Activated naive CD4-positive, alpha-beta T cell treated with anti-CD3 and anti-CD28 coated beads, Interleukin-2, amount 10 ng/mL, durations not matched to agents 7 days and 5 days (primary cell): ENCODE data around the gene QPRT.
A peak's percentile ranks its signal among the peaks of the same experiment; 100 is the strongest.
"Not testable (repeated sequence)": the region's sequence is repeated elsewhere in the genome, so short reads cannot be mapped to it uniquely, and the experiment has no call there.

Source experiments
- CTCF ChIA-PET: fragments of 350-600 bp; sonication (Branson Sonifier 250); formaldehyde crosslinking; loops from one replicate; lab custom pipeline; 2021; ENCODE audit warnings: antibody characterized with exemption; lab: Charles Lee
- DNase-seq: peaks from one replicate; pipeline ENCODE4 v3.0.0-alpha.2; 2020
- H3K27ac Mint-ChIP-seq: one replicate; pipeline ENCODE4 v1.8.0; 2021; ENCODE audit warnings: mild to moderate bottlenecking, moderate library complexity, mixed read lengths
- H3K27me3 Mint-ChIP-seq: one replicate; pipeline ENCODE4 v1.8.0; 2021; ENCODE audit warnings: mild to moderate bottlenecking, mixed read lengths
- H3K36me3 Mint-ChIP-seq: one replicate; pipeline ENCODE4 v1.8.0; 2021; ENCODE audit warnings: mixed read lengths
- H3K4me1 Mint-ChIP-seq: one replicate; pipeline ENCODE4 v1.8.0; 2021; ENCODE audit warnings: mixed read lengths
- H3K4me3 Mint-ChIP-seq: one replicate; pipeline ENCODE4 v1.8.0; 2021; ENCODE audit warnings: mild to moderate bottlenecking, moderate library complexity, mixed read lengths
- H3K9me3 Mint-ChIP-seq: one replicate; pipeline ENCODE4 v1.8.0; 2021; ENCODE audit warnings: mixed read lengths

QPRT gene

DNA sequence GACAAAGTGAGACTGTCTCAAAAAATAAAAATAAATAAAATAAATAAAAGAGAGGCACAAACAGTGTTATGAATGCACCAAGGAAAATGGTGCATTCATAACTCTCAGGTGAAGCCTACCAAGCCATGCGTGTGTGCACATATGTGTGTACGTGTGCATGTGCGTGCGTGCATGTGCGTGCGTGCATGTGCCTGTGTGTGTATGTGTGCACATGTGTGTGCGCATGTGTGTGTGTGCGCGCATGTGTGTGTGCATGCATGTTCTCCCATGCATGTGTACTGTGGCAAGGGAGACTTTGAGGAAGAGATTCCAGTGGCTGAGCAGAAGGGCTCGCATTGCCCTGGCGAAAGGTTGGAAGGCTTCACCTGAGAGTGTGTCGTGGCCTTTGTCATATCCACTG is 11.2 kb upstream of the QPRT start:
- peaks cover 58% of the 10 kb centered on the region for H3K36me3 Mint-ChIP-seq
- no peaks in the 10 kb centered on the region for H3K9me3 Mint-ChIP-seq
- CTCF ChIA-PET: no interaction called here
- H3K27me3 Mint-ChIP-seq: peaks cover 5% of the 10 kb centered on the region
- no peak overlapping the region for H3K27ac Mint-ChIP-seq
- no peak for DNase-seq
- no peak overlapping the region for H3K4me3 Mint-ChIP-seq
- peaks cover 43% of the 10 kb centered on the region for H3K4me1 Mint-ChIP-seq

DNA sequence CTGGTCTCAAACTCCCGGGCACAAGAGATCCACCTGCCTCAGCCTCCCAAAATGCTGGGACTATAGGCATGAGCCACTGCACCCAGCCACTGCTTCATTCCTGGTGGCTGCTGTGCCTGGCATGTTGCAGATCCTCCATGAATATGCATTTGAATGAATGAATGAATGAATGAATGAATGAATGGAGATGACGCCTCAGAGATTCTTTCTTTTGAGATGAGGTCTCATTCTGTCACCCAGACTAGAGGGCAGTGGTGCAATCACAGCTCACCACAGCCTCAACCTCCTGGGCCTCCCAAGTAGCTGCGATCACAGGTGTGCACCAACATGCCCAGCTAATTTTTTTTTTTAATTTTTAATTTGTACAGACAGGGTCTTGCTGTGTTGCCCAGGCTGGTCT is 10.7 kb upstream of the QPRT start:
- DNase-seq: no peak
- peaks cover 43% of the 10 kb centered on the region for H3K4me1 Mint-ChIP-seq
- peaks cover 60% of the 10 kb centered on the region for H3K36me3 Mint-ChIP-seq
- H3K27me3 Mint-ChIP-seq: peaks cover 5% of the 10 kb centered on the region
- no peaks in the 10 kb centered on the region for H3K9me3 Mint-ChIP-seq
- no peak overlapping the region for H3K27ac Mint-ChIP-seq
- CTCF ChIA-PET: no interaction called here
- no peak overlapping the region for H3K4me3 Mint-ChIP-seq

DNA sequence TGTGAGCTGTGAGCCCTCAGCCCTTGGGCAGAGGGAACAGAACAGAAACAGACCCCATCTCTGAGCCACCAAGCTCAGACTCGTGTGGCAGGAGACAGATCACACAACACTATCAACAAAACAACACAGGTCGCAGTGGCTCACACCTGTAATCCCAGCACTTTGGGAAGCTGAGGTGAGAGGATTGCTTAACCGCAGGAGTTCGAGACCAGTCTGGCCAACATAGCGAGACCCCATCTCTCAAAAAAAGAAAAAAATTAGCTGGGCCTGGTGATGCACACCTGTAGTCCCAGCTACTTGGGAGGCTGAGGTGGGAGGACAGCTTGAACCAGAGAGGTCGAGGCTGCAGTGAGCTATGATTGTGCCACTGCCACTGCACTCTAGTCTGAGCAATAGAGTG is 5.5 kb upstream of the QPRT start:
- H3K36me3 Mint-ChIP-seq: peaks cover 28% of the 10 kb centered on the region
- no peak overlapping the region for H3K27ac Mint-ChIP-seq
- H3K4me1 Mint-ChIP-seq: peaks cover 30% of the 10 kb centered on the region
- H3K9me3 Mint-ChIP-seq: no peaks in the 10 kb centered on the region
- no peaks in the 10 kb centered on the region for H3K27me3 Mint-ChIP-seq
- no peak for DNase-seq
- CTCF ChIA-PET: interaction anchor here (0.7 kb wide), 1 partner anchor 227 kb away, joined by 3 read pairs; the partner anchor contains the start of gene ASPHD1
- H3K4me3 Mint-ChIP-seq: no peak overlapping the region

DNA sequence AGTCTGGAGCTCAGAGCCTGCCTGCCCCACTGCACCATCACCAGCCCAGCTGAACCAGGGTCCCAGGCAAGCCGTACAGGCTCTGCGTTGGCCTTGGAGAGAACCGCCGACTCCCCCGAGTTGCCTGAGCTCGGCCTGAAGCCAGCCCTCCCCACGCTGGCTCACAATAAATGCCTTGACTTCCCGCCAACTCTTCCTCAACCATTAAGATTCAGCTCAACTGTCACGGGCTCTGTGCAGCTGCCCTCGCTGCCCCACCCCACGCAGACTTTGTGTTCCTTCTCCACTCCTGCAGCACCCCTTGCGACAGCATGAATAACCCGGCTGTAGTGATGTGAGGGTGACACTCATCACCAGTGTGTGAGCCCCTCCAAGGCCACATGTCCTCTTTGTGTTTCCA is 4.8 kb upstream of the QPRT start:
- Mint-ChIP-seq H3K4me3 (no peak overlapping the region), H3K27ac (peak overlapping the region; percentile 43)
- DNase-seq: no peak

DNA sequence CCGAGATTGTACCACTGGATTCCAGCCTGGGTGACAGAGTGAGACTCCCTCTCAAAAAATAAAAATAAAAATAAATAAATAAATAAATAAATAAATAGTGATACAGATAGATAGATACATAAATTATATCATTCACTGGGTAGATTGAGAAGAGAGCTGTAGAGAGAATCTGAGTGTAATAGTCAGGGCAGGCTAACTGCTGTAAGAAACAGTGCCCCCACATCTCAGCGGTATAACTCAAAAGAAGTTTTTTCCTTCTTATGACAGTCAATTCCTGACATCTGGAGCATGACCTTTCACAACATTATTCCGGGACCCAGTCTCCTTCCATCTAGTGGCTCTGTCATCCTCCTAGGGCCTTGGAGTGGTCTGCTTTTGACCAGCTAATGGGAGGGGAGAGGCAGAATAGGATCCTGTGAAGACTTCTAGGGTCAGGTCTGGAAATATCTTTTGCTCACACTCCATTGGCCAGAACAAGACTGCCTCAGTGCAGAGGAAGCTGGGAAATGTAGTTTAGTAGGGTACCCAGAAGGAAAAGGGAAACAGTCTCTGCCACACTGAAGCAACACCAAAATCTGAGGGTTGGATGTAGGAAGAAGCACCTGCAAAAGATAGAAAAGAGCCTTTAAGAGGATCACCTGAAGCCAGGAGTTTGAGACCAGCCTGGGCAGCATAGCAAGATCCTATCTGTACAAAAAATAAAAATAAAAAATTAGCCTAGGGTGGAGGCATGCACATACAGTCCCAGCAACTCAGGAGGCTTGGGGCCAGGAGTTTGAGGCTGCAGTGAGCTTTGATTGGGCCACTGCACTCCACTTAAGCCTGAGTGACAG is 3.0 kb upstream of the QPRT start:
- Mint-ChIP-seq H3K9me3 (no peaks in the 10 kb centered on the region), H3K36me3 (peaks cover 18% of the 10 kb centered on the region), H3K27ac (no peak overlapping the region), H3K4me1 (peaks cover 40% of the 10 kb centered on the region), H3K4me3 (no peak overlapping the region), H3K27me3 (no peaks in the 10 kb centered on the region)
- DNase-seq: peak; percentile 33
- CTCF ChIA-PET: interaction anchor here (0.8 to 1.1 kb wide), 2 partner anchors 15 to 22 kb away, joined by 3 read pairs; no protein-coding TSS in a partner anchor

More for the DNA sequence above, 4.8 kb upstream of the QPRT start:
- Mint-ChIP-seq H3K9me3 (no peaks in the 10 kb centered on the region), H3K36me3 (peaks cover 26% of the 10 kb centered on the region), H3K27me3 (no peaks in the 10 kb centered on the region), H3K4me1 (peaks cover 32% of the 10 kb centered on the region)
- CTCF ChIA-PET: no interaction called here

DNA sequence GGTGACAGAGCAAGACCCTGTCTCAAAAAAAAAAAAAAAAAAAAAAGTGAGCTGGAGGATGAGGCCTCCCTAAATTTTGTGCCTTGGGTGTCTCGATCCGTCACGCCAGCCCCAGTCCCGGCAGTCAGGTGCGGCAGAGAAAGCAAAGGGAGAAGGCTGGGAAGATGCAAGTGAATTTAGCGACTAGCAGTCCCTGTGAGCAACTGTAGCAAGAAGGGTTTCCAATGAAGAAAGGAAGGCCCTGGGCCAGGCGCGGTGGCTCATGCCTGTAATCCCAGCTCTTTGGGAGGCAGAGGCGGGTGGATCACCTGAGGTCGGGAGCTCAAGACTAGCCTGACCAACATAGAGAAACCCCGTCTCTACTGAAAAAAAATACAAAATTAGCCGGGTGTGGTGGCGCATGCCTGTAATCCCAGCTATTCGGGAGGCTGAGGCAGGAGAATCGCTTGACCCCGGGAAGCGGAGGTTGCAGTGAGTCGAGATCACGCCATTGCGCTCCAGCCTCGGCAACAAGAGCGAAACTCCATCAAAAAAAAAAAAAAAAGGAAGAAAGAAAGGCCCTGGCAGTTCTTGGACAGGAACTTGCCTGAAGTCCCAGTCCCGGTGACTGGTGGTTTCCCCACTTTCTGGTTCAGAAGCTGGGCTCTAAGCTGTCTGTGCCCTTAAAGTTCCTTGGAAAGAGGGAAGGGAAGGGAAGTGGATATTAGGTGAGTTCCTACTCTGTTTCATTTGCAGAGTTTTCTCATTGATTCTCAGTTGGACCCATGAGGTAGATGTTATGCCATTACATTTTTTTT is 1.8 kb upstream of the QPRT start:
- no peak overlapping the region for H3K27ac Mint-ChIP-seq
- no peak for DNase-seq
- no peaks in the 10 kb centered on the region for H3K27me3 Mint-ChIP-seq
- CTCF ChIA-PET: interaction anchor here (0.6 kb wide), 1 partner anchor 235 kb away, joined by 3 read pairs; no protein-coding TSS in a partner anchor
- peaks cover 36% of the 10 kb centered on the region for H3K4me1 Mint-ChIP-seq
- peaks cover 14% of the 10 kb centered on the region for H3K36me3 Mint-ChIP-seq
- no peak overlapping the region for H3K4me3 Mint-ChIP-seq
- no peaks in the 10 kb centered on the region for H3K9me3 Mint-ChIP-seq

DNA sequence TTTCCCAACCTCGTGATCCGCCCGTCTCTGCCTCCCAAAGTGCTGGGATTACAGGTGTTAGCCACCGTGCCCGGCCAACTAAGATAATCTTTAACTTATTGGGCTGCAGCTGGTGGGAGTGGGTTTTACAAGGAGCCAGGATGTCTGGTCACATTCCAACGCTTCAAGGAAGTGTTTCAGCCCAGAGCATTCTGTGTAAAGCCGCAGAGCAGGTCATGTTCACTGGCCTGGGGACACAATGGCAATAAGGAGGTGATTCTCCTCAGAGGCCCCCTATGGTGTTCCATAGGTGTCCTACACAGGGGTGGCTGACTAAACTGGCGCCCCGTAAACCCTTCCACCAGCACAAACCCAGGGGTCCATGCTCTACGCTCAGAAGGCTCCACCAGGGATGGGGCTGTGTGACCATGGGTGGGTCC is 1.2 kb downstream of the QPRT start:
- H3K27ac Mint-ChIP-seq: no peak overlapping the region
- H3K36me3 Mint-ChIP-seq: peaks cover 3% of the 10 kb centered on the region
- no peaks in the 10 kb centered on the region for H3K27me3 Mint-ChIP-seq
- DNase-seq: no peak
- no peak overlapping the region for H3K4me3 Mint-ChIP-seq
- H3K9me3 Mint-ChIP-seq: no peaks in the 10 kb centered on the region
- CTCF ChIA-PET: interaction anchor here (2.2 kb wide), 1 partner anchor 11 kb away, joined by 9 read pairs; no protein-coding TSS in a partner anchor
- H3K4me1 Mint-ChIP-seq: peaks cover 30% of the 10 kb centered on the region

DNA sequence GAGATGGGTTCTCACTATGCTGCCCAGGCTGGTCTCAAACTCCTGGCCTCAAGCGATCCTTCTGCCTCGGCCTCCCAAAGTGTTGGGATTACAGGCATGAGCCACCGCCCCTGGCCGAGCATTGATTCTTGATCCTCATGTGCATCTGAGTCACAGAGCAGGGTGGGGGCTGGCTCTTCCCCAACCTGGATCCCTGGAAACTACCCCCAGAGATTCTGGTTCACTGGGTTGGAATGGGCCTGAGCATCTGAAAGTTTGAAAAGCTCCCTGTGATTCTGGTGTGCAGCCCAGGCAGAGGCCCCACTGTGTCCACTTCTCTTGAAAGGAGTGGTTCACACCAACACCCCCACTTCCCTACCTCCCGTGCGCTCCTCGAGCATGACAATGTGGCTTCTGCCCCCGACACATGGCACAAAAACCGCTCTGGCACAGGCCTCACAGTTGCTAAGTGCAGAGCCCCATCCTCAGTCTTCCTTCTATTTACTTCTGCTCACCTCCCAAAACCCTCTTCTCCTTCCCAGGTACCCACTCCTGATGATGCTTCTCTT is 4.6 kb downstream of the QPRT start:
- CTCF ChIA-PET: no interaction called here
- no peaks in the 10 kb centered on the region for H3K9me3 Mint-ChIP-seq

DNA sequence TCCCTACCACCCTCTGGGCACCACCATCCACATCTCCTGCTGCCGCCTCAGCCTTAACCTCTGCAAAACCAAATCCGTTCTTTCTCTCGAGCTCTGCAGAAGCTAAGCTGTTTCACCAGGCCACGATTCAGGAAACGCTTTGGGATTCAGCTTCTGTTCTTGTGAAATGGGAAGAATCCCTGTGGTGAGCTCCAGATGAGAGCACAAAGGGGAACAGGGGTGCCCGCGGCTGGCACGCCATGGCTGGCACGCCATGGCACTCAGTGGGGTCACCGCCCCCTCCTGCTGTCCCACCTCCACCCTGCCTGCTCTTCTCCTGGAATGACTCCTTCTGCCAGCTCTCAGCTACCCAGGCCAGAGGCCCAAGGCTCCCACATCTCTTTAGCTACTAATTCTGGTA is 5.7 kb downstream of the QPRT start:
- Mint-ChIP-seq H3K27ac (no peak overlapping the region), H3K9me3 (no peaks in the 10 kb centered on the region), H3K27me3 (no peaks in the 10 kb centered on the region), H3K4me1 (peaks cover 30% of the 10 kb centered on the region), H3K4me3 (no peak overlapping the region), H3K36me3 (peaks cover 7% of the 10 kb centered on the region)
- CTCF ChIA-PET: no interaction called here
- no peak for DNase-seq

More for the DNA sequence above, 4.6 kb downstream of the QPRT start:
- Mint-ChIP-seq H3K27me3 (no peaks in the 10 kb centered on the region), H3K27ac (no peak overlapping the region), H3K4me1 (peaks cover 34% of the 10 kb centered on the region), H3K36me3 (peaks cover 7% of the 10 kb centered on the region), H3K4me3 (no peak overlapping the region)
- no peak for DNase-seq

DNA sequence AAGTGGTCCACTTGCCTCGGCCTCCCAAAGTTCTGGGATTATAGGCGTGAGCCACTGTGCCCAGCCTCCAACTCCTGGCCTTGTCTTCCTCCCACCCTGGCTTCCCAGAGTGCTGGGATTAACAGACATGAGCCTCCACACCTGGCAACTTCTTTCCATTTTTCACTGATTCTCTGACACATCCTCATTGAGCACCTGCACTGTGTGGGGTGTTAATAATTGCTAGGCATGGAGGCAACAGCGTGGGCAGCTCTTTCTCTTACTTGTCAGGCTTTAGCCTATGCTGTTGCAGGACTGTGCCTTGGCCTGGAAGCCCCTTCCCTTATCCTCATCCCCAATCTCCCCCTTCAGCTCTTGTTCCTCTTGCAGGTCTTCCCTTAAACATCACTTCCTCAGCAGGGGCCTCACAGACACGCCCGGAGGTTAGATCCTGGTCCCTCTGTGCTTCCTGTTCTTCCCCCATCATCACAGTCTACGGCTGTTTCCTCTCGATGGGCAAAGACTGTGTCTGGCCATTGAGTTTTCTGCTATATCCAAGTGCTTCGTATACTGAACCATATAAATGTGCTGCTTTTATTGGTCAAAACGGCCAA is 7.9 kb downstream of the QPRT start:
- Mint-ChIP-seq H3K27ac (no peak overlapping the region), H3K27me3 (no peaks in the 10 kb centered on the region), H3K9me3 (no peaks in the 10 kb centered on the region), H3K4me1 (peaks cover 27% of the 10 kb centered on the region), H3K4me3 (no peak overlapping the region), H3K36me3 (peaks cover 7% of the 10 kb centered on the region)
- CTCF ChIA-PET: interaction anchor here (0.6 to 1.0 kb wide), 2 partner anchors 147 to 344 kb away, joined by 3 to 4 read pairs; partner anchors contain the start of gene TLCD3B
- no peak for DNase-seq

DNA sequence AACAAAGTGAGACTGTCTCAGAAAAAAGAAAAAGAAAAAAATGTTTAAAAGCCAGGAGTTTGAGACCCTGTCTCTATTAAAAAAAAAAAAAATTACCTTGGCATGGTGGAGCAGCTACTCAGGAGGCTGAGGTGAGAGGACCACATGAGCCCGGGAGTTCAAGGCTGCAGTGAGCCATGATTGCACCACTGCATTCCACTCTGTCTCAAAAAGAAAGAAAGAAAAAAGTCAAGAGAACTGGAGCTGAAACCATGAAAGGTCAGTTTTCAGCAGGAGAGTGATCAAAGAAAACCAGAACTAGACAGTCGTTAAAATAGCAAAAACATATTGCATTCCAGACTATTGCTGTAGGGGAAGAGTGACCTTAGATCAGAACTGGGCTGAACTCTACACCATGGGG is 8.8 kb downstream of the QPRT start:
- H3K4me3 Mint-ChIP-seq: no peak overlapping the region
- H3K4me1 Mint-ChIP-seq: peaks cover 28% of the 10 kb centered on the region
- DNase-seq: no peak
- no peak overlapping the region for H3K27ac Mint-ChIP-seq
- peaks cover 7% of the 10 kb centered on the region for H3K36me3 Mint-ChIP-seq
- CTCF ChIA-PET: interaction anchor here (1.0 kb wide), 1 partner anchor 14 kb away, joined by 4 read pairs; no protein-coding TSS in a partner anchor
- no peaks in the 10 kb centered on the region for H3K27me3 Mint-ChIP-seq
- no peaks in the 10 kb centered on the region for H3K9me3 Mint-ChIP-seq

DNA sequence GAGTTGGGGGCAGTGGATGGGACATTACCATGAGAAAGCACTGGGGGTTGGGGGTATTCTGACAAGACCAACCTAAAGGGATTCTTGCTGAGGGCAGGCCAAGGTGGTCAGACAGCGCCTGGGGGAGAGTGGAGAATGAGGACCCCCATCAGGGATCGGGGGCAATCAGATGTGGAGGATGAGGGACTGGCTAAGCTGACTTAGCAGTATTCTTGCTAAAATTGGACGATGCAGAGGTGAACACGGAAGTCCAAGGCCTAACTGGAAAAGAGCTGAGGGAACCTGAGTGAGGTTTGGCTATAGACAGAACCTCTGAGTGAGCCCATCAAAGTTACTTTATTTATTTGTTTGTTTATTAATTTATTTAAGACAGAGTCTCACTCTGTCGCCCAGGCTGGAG is 9.2 kb downstream of the QPRT start:
- no peak for DNase-seq
- no peaks in the 10 kb centered on the region for H3K9me3 Mint-ChIP-seq
- H3K36me3 Mint-ChIP-seq: peaks cover 7% of the 10 kb centered on the region
- CTCF ChIA-PET: interaction anchor here (1.0 kb wide), 1 partner anchor 14 kb away, joined by 4 read pairs; no protein-coding TSS in a partner anchor
- H3K27ac Mint-ChIP-seq: no peak overlapping the region
- no peaks in the 10 kb centered on the region for H3K27me3 Mint-ChIP-seq
- no peak overlapping the region for H3K4me3 Mint-ChIP-seq
- peaks cover 28% of the 10 kb centered on the region for H3K4me1 Mint-ChIP-seq

DNA sequence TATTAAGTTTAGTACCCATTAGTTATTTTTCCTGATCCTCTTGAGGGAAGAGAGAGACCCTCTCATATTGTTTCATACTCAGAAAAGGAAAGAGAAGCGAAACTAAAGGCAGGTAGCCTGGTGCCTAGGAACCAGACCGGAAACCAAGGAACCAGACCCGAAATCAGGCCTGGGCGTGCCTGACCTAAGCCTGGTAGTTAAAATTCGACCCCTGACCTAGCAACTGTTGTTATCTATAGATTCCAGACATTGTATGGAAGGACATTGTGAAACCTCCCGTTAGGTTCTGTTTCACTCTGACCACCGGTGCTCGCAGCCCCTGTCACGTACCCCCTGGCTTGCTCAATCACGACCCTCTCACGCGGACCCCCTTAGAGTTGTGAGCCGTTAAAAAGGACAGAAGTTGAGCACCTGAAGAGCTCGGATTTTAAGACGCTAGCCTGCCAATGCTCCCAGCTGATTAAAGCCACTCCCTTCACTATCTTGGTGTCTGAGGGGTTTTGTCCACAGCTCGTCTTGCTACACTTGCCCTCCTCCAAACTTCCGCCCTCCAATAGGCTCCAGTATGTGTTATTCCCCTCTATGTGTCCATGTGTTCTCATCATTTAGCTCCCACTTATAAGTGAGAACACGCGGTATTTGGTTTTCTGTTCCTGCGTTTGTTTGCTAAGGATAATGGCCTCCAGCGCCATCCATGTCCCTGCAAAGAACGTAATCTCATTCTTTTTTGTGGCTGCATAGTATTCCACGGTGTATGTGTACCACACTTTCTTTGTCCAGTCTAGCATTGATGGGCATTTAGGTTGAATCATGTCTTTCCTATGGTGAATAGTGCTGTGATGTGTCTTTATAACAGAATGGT is 10.7 kb downstream of the QPRT start:
- DNase-seq, H3K9me3 Mint-ChIP-seq, H3K27me3 Mint-ChIP-seq, H3K4me3 Mint-ChIP-seq, H3K36me3 Mint-ChIP-seq, H3K27ac Mint-ChIP-seq: not testable (repeated sequence)
- CTCF ChIA-PET: interaction anchor here (0.8 to 1.2 kb wide), 3 partner anchors 15 to 158 kb away, joined by 3 to 4 read pairs (median 3); no protein-coding TSS in a partner anchor
- peaks cover 28% of the 10 kb centered on the region for H3K4me1 Mint-ChIP-seq
